GM23248 (cell line): ENCODE data around the gene MYH15. TPM values are rescaled to one million over a fixed set of nuclear protein-coding genes. Genes with fewer than 3 reads are reported as not detected.

Experiments used
- DNase-seq: peaks from one replicate; pipeline ENCODE4 v3.0.0-alpha.2; 2015
- H2AFZ ChIP-seq: fragments of 200-600 bp; sonication (generic); 2 replicates; pipeline ENCODE4 v1.6.1; 2016; ENCODE audit warnings: antibody characterized with exemption
- H3F3A ChIP-seq: fragments of 200-600 bp; sonication (generic); 2 replicates; pipeline ENCODE4 v1.6.1; 2016; ENCODE audit warnings: mild to moderate bottlenecking, antibody characterized with exemption, mixed run types; ENCODE audit not compliant: insufficient read depth
- H3K27ac ChIP-seq: fragments of 200-600 bp; sonication (generic); 2 replicates; pipeline ENCODE4 v1.5.1; 2016; ENCODE audit warnings: mild to moderate bottlenecking
- H3K27me3 ChIP-seq: fragments of 200-600 bp; sonication (generic); replicated peaks from 2 replicates; pipeline ENCODE4 v1.6.1; 2016; ENCODE audit warnings: mild to moderate bottlenecking; ENCODE audit not compliant: insufficient read depth
- H3K36me3 ChIP-seq: fragments of 200-600 bp; sonication (generic); 2 replicates; pipeline ENCODE4 v1.6.1; 2016; ENCODE audit warnings: low read depth, mild to moderate bottlenecking
- H3K4me1 ChIP-seq: fragments of 200-600 bp; sonication (generic); 2 replicates; pipeline ENCODE4 v1.6.1; 2016; ENCODE audit warnings: mild to moderate bottlenecking; ENCODE audit not compliant: insufficient read depth
- H3K4me2 ChIP-seq: fragments of 200-600 bp; sonication (generic); one replicate; pipeline ENCODE4 v1.6.1; 2016; ENCODE audit warnings: mild to moderate bottlenecking; ENCODE audit not compliant: unreplicated experiment
- H3K4me3 ChIP-seq: fragments of 200-600 bp; sonication (generic); 2 replicates; pipeline ENCODE4 v1.5.1; 2016; ENCODE audit warnings: mild to moderate bottlenecking
- H3K79me2 ChIP-seq: fragments of 200-600 bp; sonication (generic); 2 replicates; pipeline ENCODE4 v1.6.1; 2016; ENCODE audit warnings: mild to moderate bottlenecking; ENCODE audit not compliant: insufficient read depth
- H3K9ac ChIP-seq: fragments of 200-600 bp; sonication (generic); 2 replicates; pipeline ENCODE4 v1.6.1; 2016; ENCODE audit warnings: mild to moderate bottlenecking
- H3K9me2 ChIP-seq: fragments of 200-600 bp; sonication (generic); 2 replicates; pipeline ENCODE4 v1.6.1; 2016; ENCODE audit warnings: mixed run types, mild to moderate bottlenecking, moderate library complexity; ENCODE audit not compliant: insufficient read depth
- H3K9me3 ChIP-seq: fragments of 200-600 bp; sonication (generic); one replicate; pipeline ENCODE4 v1.6.1; 2017; ENCODE audit warnings: low read depth
- H4K20me1 ChIP-seq: fragments of 200-600 bp; sonication (generic); 2 replicates; pipeline ENCODE4 v1.6.0; 2016; ENCODE audit not compliant: insufficient read depth
- EZH2 ChIP-seq: fragments of 200-600 bp; sonication (generic); IDR thresholded peaks from 2 replicates; pipeline ENCODE4 v1.6.1; 2018; ENCODE audit warnings: antibody characterized with exemption, mild to moderate bottlenecking; ENCODE audit not compliant: insufficient read depth, poor library complexity, severe bottlenecking
- EZH2phosphoT487 ChIP-seq: fragments of 200-600 bp; sonication (generic); IDR thresholded peaks from 2 replicates; pipeline ENCODE4 v1.6.1; 2018; ENCODE audit warnings: antibody characterized with exemption, moderate library complexity, mild to moderate bottlenecking, low read depth; ENCODE audit not compliant: insufficient read depth
- WGBS, 2 experiments: methylation state at CpG; one replicate each; pipeline ENCODE4 v1.1.6; 2015 to 2017; ENCODE audit warnings: low lambda C conversion rate in 2 of 2, low coverage in 1 of 2; ENCODE audit errors: missing lambda C conversion rate in 2 of 2; 5-methylcytosine and 5-hydroxymethylcytosine counted together
- in situ Hi-C: fragments of 300-500 bp; cut with MboI; formaldehyde crosslinking; loops from 2 replicates; pipeline ENCODE4 v1.15.0; 2020
- polyA plus RNA-seq: library from polyadenylated mRNA; unstranded; fragments of >200 nt; fragmentation: Nextera tagmentation; extraction: Ambion mirVana; gene quantifications from 2 replicates; pipeline ENCODE4 v1.2.1, GENCODE V29; 2016
- total RNA-seq: library from RNA; depleted of rRNA; stranded (reverse); fragments of >200 nt; shearing (Covaris generic); gene quantifications from 2 replicates; pipeline ENCODE4 v1.2.3, GENCODE V29; 2014

The MYH15 gene
- total and polyA plus RNA-seq, 2 experiments from 2014 or later, result 0.08 to 0.11 TPM

GRCh38 chr3:108448593-108448992, 61.8 kb downstream of the MYH15 start:
- no peaks in the 10 kb centered on the region for H3K36me3 ChIP-seq
- WGBS, 2 experiments, result 69 to 71% methylated on average over 1 of the region's 1 CpG

GRCh38 chr3:108447096-108447847, 63.1 kb downstream of the MYH15 start:
- no peaks in the 10 kb centered on the region for H3F3A ChIP-seq
- no peak overlapping the region for H2AFZ ChIP-seq
- DNase-seq, result no peak
- H3K4me1 ChIP-seq, result no peaks in the 10 kb centered on the region
- WGBS, 2 experiments, result 73 to 74% methylated on average over 3 of the region's 3 CpGs
- H3K9me2 ChIP-seq, result no peaks in the 10 kb centered on the region
- H3K4me2 ChIP-seq, result no peak overlapping the region
- peaks cover 13% of the 10 kb centered on the region for H3K9me3 ChIP-seq
- no peaks in the 10 kb centered on the region for H3K27me3 ChIP-seq
- in situ Hi-C loops, result no loop called here
- no peak for TF ChIP-seq EZH2
- no peak for TF ChIP-seq EZH2phosphoT487
- H3K36me3 ChIP-seq, result no peaks in the 10 kb centered on the region
- no peaks in the 10 kb centered on the region for H4K20me1 ChIP-seq
- no peaks in the 10 kb centered on the region for H3K79me2 ChIP-seq
- no peak overlapping the region for H3K4me3 ChIP-seq
- H3K27ac ChIP-seq, result no peak overlapping the region
- no peak overlapping the region for H3K9ac ChIP-seq

More at GRCh38 chr3:108448593-108448992, 61.8 kb downstream of the MYH15 start:
- Histone ChIP-seq H3K27ac (no peak overlapping the region), H3K79me2 (no peaks in the 10 kb centered on the region), H3K9me3 (peaks cover 13% of the 10 kb centered on the region), H3K9me2 (no peaks in the 10 kb centered on the region), H2AFZ (no peak overlapping the region), H4K20me1 (no peaks in the 10 kb centered on the region), H3K4me1 (peaks cover 4% of the 10 kb centered on the region), H3F3A (peaks cover 7% of the 10 kb centered on the region), H3K27me3 (no peaks in the 10 kb centered on the region), H3K4me3 (no peak overlapping the region), H3K4me2 (no peak overlapping the region), H3K9ac (no peak overlapping the region)
- no peak for DNase-seq
- TF ChIP-seq EZH2phosphoT487 (no peak), EZH2 (no peak)
- in situ Hi-C loops, result no loop called here

GRCh38 chr3:108442281-108442680, 68.1 kb downstream of the MYH15 start:
- Histone ChIP-seq H3F3A (peaks cover 10% of the 10 kb centered on the region; the same call in 1 of the 2 replicates), H3K4me3 (no peak overlapping the region), H3K9me3 (peaks cover 6% of the 10 kb centered on the region), H3K27ac (no peak overlapping the region), H3K36me3 (no peaks in the 10 kb centered on the region), H4K20me1 (no peaks in the 10 kb centered on the region), H3K27me3 (no peaks in the 10 kb centered on the region), H3K4me2 (no peak overlapping the region), H3K4me1 (peaks cover 16% of the 10 kb centered on the region), H3K9me2 (no peaks in the 10 kb centered on the region), H2AFZ (no peak overlapping the region), H3K79me2 (no peaks in the 10 kb centered on the region), H3K9ac (no peak overlapping the region)
- in situ Hi-C loops, result no loop called here
- 65 to 67% methylated on average over 2 of the region's 2 CpGs for WGBS, 2 experiments
- DNase-seq, result no peak
- TF ChIP-seq EZH2, result no peak
- TF ChIP-seq EZH2phosphoT487, result no peak

GRCh38 chr3:108441518-108441917, 68.9 kb downstream of the MYH15 start:
- Histone ChIP-seq H3K9me3 (no peaks in the 10 kb centered on the region), H3F3A (peaks cover 10% of the 10 kb centered on the region; the same call in 1 of the 2 replicates), H3K36me3 (no peaks in the 10 kb centered on the region), H2AFZ (peak overlapping the region; percentile 63; the same call in 1 of the 2 replicates), H3K4me2 (peak overlapping the region; percentile 53), H3K4me1 (peaks cover 16% of the 10 kb centered on the region), H3K4me3 (no peak overlapping the region), H4K20me1 (no peaks in the 10 kb centered on the region), H3K27me3 (no peaks in the 10 kb centered on the region), H3K9ac (no peak overlapping the region), H3K9me2 (no peaks in the 10 kb centered on the region), H3K79me2 (no peaks in the 10 kb centered on the region), H3K27ac (no peak overlapping the region)
- 10 to 15% methylated on average over 2 of the region's 2 CpGs for WGBS, 2 experiments
- in situ Hi-C loops, result no loop called here
- DNase-seq, result peak; percentile 14
- TF ChIP-seq EZH2phosphoT487 (no peak), EZH2 (no peak)
